ENCODE results near the gene C2CD2. TPM values are rescaled to one million over a fixed set of nuclear protein-coding genes. Genes with fewer than 3 reads are reported as not detected.
A peak's percentile ranks its signal among the peaks of the same experiment; 100 is the strongest.

C2CD2 gene
- total and polyA plus RNA-seq, 10 of the 15 experiments (the other 5 are each of a cell fraction or from before 2014, with no cell fraction given), result 2.2 to 30.9 (median 9.9) TPM

DNA sequence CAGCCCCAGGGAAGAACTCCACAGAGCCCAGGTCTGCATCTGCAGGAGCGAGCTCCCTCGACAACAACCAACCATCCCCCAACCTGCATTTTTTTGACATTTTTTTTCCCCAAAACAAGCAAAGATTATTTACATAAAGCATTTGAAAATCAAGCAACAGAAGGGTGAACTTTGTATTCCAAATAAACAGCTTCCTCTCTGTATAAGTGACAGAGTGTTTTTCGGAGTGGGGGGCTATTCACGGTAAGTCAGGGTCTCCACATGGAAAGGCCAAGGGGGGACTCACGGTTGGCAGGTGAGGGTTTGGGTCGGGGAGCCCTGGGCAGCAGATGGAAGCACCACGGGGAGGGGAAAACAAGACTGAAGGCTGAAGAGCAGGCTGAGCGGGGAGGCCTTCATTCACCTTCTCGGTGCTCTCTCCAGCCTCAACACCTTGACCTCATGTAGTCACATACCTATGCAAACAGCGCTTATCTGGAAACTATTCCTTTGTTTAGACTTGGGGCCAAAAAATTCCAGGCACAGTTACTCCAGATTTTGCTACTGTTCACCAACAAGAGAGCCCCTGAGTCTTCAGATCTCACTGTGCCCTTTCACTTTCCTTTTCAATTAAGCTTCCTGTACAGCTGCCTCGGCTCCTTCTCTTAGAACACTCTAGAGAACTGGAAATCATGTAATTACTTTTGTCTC is 27.6 kb downstream of the C2CD2 start (continued):
- no peak for TF ChIP-seq EGR1 (IDR thresholded peaks at IDR 0.05; ENCODE audit: borderline replicate concordance in 1 of 2, low read depth in 2 of 2, low read length in 2 of 2)
- no peak for TF ChIP-seq STAT1 (conservative IDR thresholded peaks at IDR 0.05)
- 0 out of 2 replicates have a peak, but pooled peaks have one; percentile 23 for TF ChIP-seq MXI1 (IDR thresholded peaks at IDR 0.05; ENCODE audit: low read depth, low read length)
- TF ChIP-seq, protein P1, sequence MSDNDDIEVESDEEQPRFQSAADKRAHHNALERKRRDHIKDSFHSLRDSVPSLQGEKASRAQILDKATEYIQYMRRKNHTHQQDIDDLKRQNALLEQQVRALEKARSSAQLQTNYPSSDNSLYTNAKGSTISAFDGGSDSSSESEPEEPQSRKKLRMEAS (IDR thresholded peaks at IDR 0.05; ENCODE audit: low read depth, low read length), result no peak
- TF ChIP-seq MTA3 (IDR thresholded peaks at IDR 0.05; ENCODE audit: borderline replicate concordance, low read length), result no peak
- TF ChIP-seq NFXL1 (IDR thresholded peaks at IDR 0.05; ENCODE audit: borderline replicate concordance), result no peak
- no peak for TF ChIP-seq TCF7 (IDR thresholded peaks at IDR 0.05; ENCODE audit: borderline replicate concordance)
- no peak for TF ChIP-seq MTA2 (IDR thresholded peaks at IDR 0.05; ENCODE audit: low read depth)
- peak; percentile 9; the same call in 1 of the 2 replicates for TF ChIP-seq ATF7 (IDR thresholded peaks at IDR 0.05; ENCODE audit: low read depth)
- no peak for TF ChIP-seq MEF2B (IDR thresholded peaks at IDR 0.05; ENCODE audit: partially characterized antibody, poor library complexity, severe bottlenecking)
- TF ChIP-seq ZBTB40 (IDR thresholded peaks at IDR 0.05; ENCODE audit: borderline replicate concordance), result no peak
- no peak for TF ChIP-seq E2F4 (IDR thresholded peaks at IDR 0.05; ENCODE audit: low read depth, low read length)
- TF ChIP-seq SUPT20H (IDR thresholded peaks at IDR 0.05; ENCODE audit: borderline replicate concordance, control insufficient read depth, low read depth, low read length), result no peak
- TF ChIP-seq IRF4 (IDR thresholded peaks at IDR 0.05; ENCODE audit: low read depth, low read length), result no peak
- TF ChIP-seq POLR2AphosphoS5 (IDR thresholded peaks at IDR 0.05; ENCODE audit: low read length), result peak; percentile 48; the same call in 1 of the 2 replicates
- TF ChIP-seq MYB (IDR thresholded peaks at IDR 0.05; ENCODE audit: borderline replicate concordance, low read depth, low read length), result no peak
- TF ChIP-seq, protein P2, sequence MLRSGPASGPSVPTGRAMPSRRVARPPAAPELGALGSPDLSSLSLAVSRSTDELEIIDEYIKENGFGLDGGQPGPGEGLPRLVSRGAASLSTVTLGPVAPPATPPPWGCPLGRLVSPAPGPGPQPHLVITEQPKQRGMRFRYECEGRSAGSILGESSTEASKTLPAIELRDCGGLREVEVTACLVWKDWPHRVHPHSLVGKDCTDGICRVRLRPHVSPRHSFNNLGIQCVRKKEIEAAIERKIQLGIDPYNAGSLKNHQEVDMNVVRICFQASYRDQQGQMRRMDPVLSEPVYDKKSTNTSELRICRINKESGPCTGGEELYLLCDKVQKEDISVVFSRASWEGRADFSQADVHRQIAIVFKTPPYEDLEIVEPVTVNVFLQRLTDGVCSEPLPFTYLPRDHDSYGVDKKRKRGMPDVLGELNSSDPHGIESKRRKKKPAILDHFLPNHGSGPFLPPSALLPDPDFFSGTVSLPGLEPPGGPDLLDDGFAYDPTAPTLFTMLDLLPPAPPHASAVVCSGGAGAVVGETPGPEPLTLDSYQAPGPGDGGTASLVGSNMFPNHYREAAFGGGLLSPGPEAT (IDR thresholded peaks at IDR 0.05; ENCODE audit: low read depth), result peak; percentile 76
- TF ChIP-seq, protein P3, sequence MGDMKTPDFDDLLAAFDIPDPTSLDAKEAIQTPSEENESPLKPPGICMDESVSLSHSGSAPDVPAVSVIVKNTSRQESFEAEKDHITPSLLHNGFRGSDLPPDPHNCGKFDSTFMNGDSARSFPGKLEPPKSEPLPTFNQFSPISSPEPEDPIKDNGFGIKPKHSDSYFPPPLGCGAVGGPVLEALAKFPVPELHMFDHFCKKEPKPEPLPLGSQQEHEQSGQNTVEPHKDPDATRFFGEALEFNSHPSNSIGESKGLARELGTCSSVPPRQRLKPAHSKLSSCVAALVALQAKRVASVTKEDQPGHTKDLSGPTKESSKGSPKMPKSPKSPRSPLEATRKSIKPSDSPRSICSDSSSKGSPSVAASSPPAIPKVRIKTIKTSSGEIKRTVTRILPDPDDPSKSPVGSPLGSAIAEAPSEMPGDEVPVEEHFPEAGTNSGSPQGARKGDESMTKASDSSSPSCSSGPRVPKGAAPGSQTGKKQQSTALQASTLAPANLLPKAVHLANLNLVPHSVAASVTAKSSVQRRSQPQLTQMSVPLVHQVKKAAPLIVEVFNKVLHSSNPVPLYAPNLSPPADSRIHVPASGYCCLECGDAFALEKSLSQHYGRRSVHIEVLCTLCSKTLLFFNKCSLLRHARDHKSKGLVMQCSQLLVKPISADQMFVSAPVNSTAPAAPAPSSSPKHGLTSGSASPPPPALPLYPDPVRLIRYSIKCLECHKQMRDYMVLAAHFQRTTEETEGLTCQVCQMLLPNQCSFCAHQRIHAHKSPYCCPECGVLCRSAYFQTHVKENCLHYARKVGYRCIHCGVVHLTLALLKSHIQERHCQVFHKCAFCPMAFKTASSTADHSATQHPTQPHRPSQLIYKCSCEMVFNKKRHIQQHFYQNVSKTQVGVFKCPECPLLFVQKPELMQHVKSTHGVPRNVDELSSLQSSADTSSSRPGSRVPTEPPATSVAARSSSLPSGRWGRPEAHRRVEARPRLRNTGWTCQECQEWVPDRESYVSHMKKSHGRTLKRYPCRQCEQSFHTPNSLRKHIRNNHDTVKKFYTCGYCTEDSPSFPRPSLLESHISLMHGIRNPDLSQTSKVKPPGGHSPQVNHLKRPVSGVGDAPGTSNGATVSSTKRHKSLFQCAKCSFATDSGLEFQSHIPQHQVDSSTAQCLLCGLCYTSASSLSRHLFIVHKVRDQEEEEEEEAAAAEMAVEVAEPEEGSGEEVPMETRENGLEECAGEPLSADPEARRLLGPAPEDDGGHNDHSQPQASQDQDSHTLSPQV (IDR thresholded peaks at IDR 0.05), result no peak

Data from GM12878 (cell line).